Measurements from ENCODE around the gene FAM149A.

FAM149A gene

GRCh38 chr4:186161138-186161537, 56.6 kb downstream of the FAM149A start:
- FAIRE-seq, result no peak

- no peak for FAIRE-seq
Measured at GRCh38 chr4:186166852-186167512, 62.5 kb downstream of the FAM149A start.

GRCh38 chr4:186167605-186168004, 63.1 kb downstream of the FAM149A start:
- FAIRE-seq, result no peak

- FAIRE-seq, result no peak
Measured at GRCh38 chr4:186168750-186169149, 64.2 kb downstream of the FAM149A start.

- no peak for FAIRE-seq
Measured at GRCh38 chr4:186169333-186169944, 64.9 kb downstream of the FAM149A start.

GRCh38 chr4:186169945-186170802, 65.7 kb downstream of the FAM149A start:
- no peak for FAIRE-seq

GRCh38 chr4:186170966-186171365, 66.5 kb downstream of the FAM149A start:
- FAIRE-seq, result no peak

GRCh38 chr4:186172546-186172945, 68.0 kb downstream of the FAM149A start:
- no peak for FAIRE-seq

- FAIRE-seq, result no peak
Measured at GRCh38 chr4:186188107-186188506, 83.6 kb downstream of the FAM149A start.

GRCh38 chr4:186189656-186190055, 85.2 kb downstream of the FAM149A start:
- no peak for FAIRE-seq

GRCh38 chr4:186190581-186191199, 86.2 kb downstream of the FAM149A start:
- FAIRE-seq, result no peak

GRCh38 chr4:186191200-186192065, 86.9 kb downstream of the FAM149A start, which contains the start of gene CYP4V2:
Gene CYP4V2 (plus strand): TSS chr4:186191567. CDS start chr4:186191824, 257 bp downstream.
- FAIRE-seq, result no peak

GRCh38 chr4:186192066-186192612, 87.6 kb downstream of the FAM149A start:
- no peak for FAIRE-seq

GRCh38 chr4:186193851-186194250, 89.3 kb downstream of the FAM149A start:
- FAIRE-seq, result no peak

GRCh38 chr4:186196063-186196462, 91.6 kb downstream of the FAM149A start:
- no peak for FAIRE-seq

- no peak for FAIRE-seq
Measured at GRCh38 chr4:186200516-186200915, 96.0 kb downstream of the FAM149A start.

GRCh38 chr4:186201010-186201409, 96.5 kb downstream of the FAM149A start:
- peak; percentile 37 for FAIRE-seq

GRCh38 chr4:186201535-186202230, 97.2 kb downstream of the FAM149A start:
- FAIRE-seq, result no peak

GRCh38 chr4:186202490-186203140, 98.1 kb downstream of the FAM149A start:
- no peak for FAIRE-seq

GRCh38 chr4:186203406-186203805, 98.9 kb downstream of the FAM149A start:
- FAIRE-seq, result no peak

GRCh38 chr4:186204103-186204559, 99.6 kb downstream of the FAM149A start:
- no peak for FAIRE-seq

Data from TTC549 (cell line).